Measurements from ENCODE around the gene ZDBF2.
"Not testable (repeated sequence)": the region's sequence is repeated elsewhere in the genome, so short reads cannot be mapped to it uniquely, and the experiment has no call there.

ZDBF2 gene

GRCh38 chr2:206287197-206287596, 12.7 kb downstream of the ZDBF2 start:
- DNase-seq (ENCODE audit: insufficient read length, low spot score): no peak
- no peak for TF ChIP-seq CTCF (IDR thresholded peaks at IDR 0.05; ENCODE audit: insufficient read depth, missing control alignments)
- FAIRE-seq: no peak

- DNase-seq (ENCODE audit: insufficient read length, low spot score): no peak
- no peak for TF ChIP-seq CTCF (IDR thresholded peaks at IDR 0.05; ENCODE audit: insufficient read depth, missing control alignments)
- FAIRE-seq: no peak
Observed at GRCh38 chr2:206289391-206289790, 14.9 kb downstream of the ZDBF2 start.

GRCh38 chr2:206296128-206296527, 21.7 kb downstream of the ZDBF2 start:
- DNase-seq (ENCODE audit: insufficient read length, low spot score) (no peak), FAIRE-seq (no peak)
- TF ChIP-seq CTCF (IDR thresholded peaks at IDR 0.05; ENCODE audit: insufficient read depth, missing control alignments): no peak

GRCh38 chr2:206299608-206300007, 25.1 kb downstream of the ZDBF2 start:
- not testable (repeated sequence) for FAIRE-seq; DNase-seq (ENCODE audit: insufficient read length, low spot score)

- FAIRE-seq: peak; percentile 46
- no peak for DNase-seq (ENCODE audit: insufficient read length, low spot score)
- TF ChIP-seq CTCF (IDR thresholded peaks at IDR 0.05; ENCODE audit: insufficient read depth, missing control alignments): no peak
Observed at GRCh38 chr2:206305523-206306245, 31.2 kb downstream of the ZDBF2 start.

- no peak for TF ChIP-seq CTCF (IDR thresholded peaks at IDR 0.05; ENCODE audit: insufficient read depth, missing control alignments)
- FAIRE-seq (no peak), DNase-seq (ENCODE audit: insufficient read length, low spot score) (no peak)
Observed at GRCh38 chr2:206311026-206311425, 36.6 kb downstream of the ZDBF2 start.

- no peak for FAIRE-seq
- TF ChIP-seq CTCF (IDR thresholded peaks at IDR 0.05; ENCODE audit: insufficient read depth, missing control alignments): no peak
- no peak for DNase-seq (ENCODE audit: insufficient read length, low spot score)
Observed at GRCh38 chr2:206316141-206316540, 41.7 kb downstream of the ZDBF2 start.
